Activated naive CD8-positive, alpha-beta T cell treated with anti-CD3 and anti-CD28 coated beads, Interleukin-2, amount 50 U/mL, for 24 hours (primary cell): Measurements from ENCODE around the gene SFN.

Experiments used
- ATAC-seq: fragments of 150-1000 bp; cut with Tn5 transposase; one replicate; pipeline ENCODE4 v1.10.0; 2021
- DNase-seq: peaks from one replicate; pipeline ENCODE4 v3.0.0; 2021
- H3K27ac Mint-ChIP-seq: one replicate; pipeline ENCODE4 v1.8.0; 2021; ENCODE audit warnings: mild to moderate bottlenecking, mixed read lengths
- H3K27me3 Mint-ChIP-seq: one replicate; pipeline ENCODE4 v1.8.0; 2021; ENCODE audit warnings: mixed read lengths
- H3K36me3 Mint-ChIP-seq: one replicate; pipeline ENCODE4 v1.8.0; 2021; ENCODE audit warnings: low read depth, mixed read lengths
- H3K4me1 Mint-ChIP-seq: one replicate; pipeline ENCODE4 v1.8.0; 2021; ENCODE audit warnings: mixed read lengths
- H3K4me3 Mint-ChIP-seq: one replicate; pipeline ENCODE4 v1.8.0; 2021; ENCODE audit warnings: mild to moderate bottlenecking, moderate library complexity, mixed read lengths
- H3K9me3 Mint-ChIP-seq: one replicate; pipeline ENCODE4 v1.8.0; 2021; ENCODE audit warnings: mixed read lengths

SFN gene

GRCh38 chr1:26862781-26863684 is at the start of gene SFN:
SFN (plus strand) TSS chr1:26863149; CDS start chr1:26863213, 64 bp downstream.
- DNase-seq, result peak; percentile 71
- Mint-ChIP-seq H3K27ac (peak within 1 kb of the TSS; percentile 49), H3K4me1 (peaks cover 28% of the 10 kb centered on the region), H3K4me3 (peak within 1 kb of the TSS; percentile 91), H3K27me3 (no peaks in the 10 kb centered on the region), H3K36me3 (peaks cover 1% of the 10 kb centered on the region), H3K9me3 (no peaks in the 10 kb centered on the region)
- ATAC-seq, result no peak

GRCh38 chr1:26814377-26814776 is 48.6 kb upstream of the SFN start:
- Mint-ChIP-seq H3K27ac (no peak overlapping the region), H3K27me3 (no peaks in the 10 kb centered on the region), H3K4me1 (peaks cover 21% of the 10 kb centered on the region), H3K9me3 (no peaks in the 10 kb centered on the region), H3K36me3 (no peaks in the 10 kb centered on the region), H3K4me3 (no peak overlapping the region)
- ATAC-seq, result no peak
- DNase-seq, result no peak

GRCh38 chr1:26814893-26815292 is 48.1 kb upstream of the SFN start:
- H3K36me3 Mint-ChIP-seq, result no peaks in the 10 kb centered on the region

GRCh38 chr1:26820784-26821269 is 42.1 kb upstream of the SFN start:
- peaks cover 24% of the 10 kb centered on the region for H3K4me1 Mint-ChIP-seq
- H3K27me3 Mint-ChIP-seq, result no peaks in the 10 kb centered on the region
- no peaks in the 10 kb centered on the region for H3K36me3 Mint-ChIP-seq
- no peak for DNase-seq
- ATAC-seq, result peak; percentile 89
- H3K27ac Mint-ChIP-seq, result peak overlapping the region; percentile 25
- no peak overlapping the region for H3K4me3 Mint-ChIP-seq
- H3K9me3 Mint-ChIP-seq, result no peaks in the 10 kb centered on the region

More at GRCh38 chr1:26814893-26815292, 48.1 kb upstream of the SFN start:
- Mint-ChIP-seq H3K4me3 (no peak overlapping the region), H3K4me1 (peaks cover 21% of the 10 kb centered on the region), H3K9me3 (no peaks in the 10 kb centered on the region), H3K27ac (no peak overlapping the region), H3K27me3 (no peaks in the 10 kb centered on the region)
- no peak for DNase-seq
- no peak for ATAC-seq

GRCh38 chr1:26822737-26823395 is 40.1 kb upstream of the SFN start:
- no peaks in the 10 kb centered on the region for H3K27me3 Mint-ChIP-seq
- H3K4me1 Mint-ChIP-seq, result peaks cover 35% of the 10 kb centered on the region
- H3K27ac Mint-ChIP-seq, result no peak overlapping the region
- peaks cover 2% of the 10 kb centered on the region for H3K36me3 Mint-ChIP-seq
- H3K9me3 Mint-ChIP-seq, result no peaks in the 10 kb centered on the region
- ATAC-seq (no peak), DNase-seq (no peak)
- H3K4me3 Mint-ChIP-seq, result no peak overlapping the region

GRCh38 chr1:26824731-26825130 is 38.2 kb upstream of the SFN start:
- Mint-ChIP-seq H3K4me3 (no peak overlapping the region), H3K27ac (no peak overlapping the region), H3K4me1 (peaks cover 54% of the 10 kb centered on the region), H3K36me3 (peaks cover 12% of the 10 kb centered on the region), H3K27me3 (no peaks in the 10 kb centered on the region), H3K9me3 (no peaks in the 10 kb centered on the region)
- DNase-seq, result no peak
- ATAC-seq, result no peak

- Mint-ChIP-seq H3K27ac (peak within 1 kb of the TSS; percentile 93), H3K36me3 (peaks cover 18% of the 10 kb centered on the region), H3K9me3 (no peaks in the 10 kb centered on the region), H3K4me1 (peaks cover 58% of the 10 kb centered on the region), H3K4me3 (peak within 1 kb of the TSS; percentile 98), H3K27me3 (no peaks in the 10 kb centered on the region)
- ATAC-seq (peak; percentile 81), DNase-seq (peak; percentile 81)
Measured at GRCh38 chr1:26826261-26827105, 36.5 kb upstream of the SFN start, which contains the start of gene ZDHHC18. ZDHHC18 (plus strand) TSS chr1:26826688; CDS start chr1:26826805, 117 bp downstream.

GRCh38 chr1:26827106-26827604 is 35.8 kb upstream of the SFN start:
- Mint-ChIP-seq H3K36me3 (peaks cover 21% of the 10 kb centered on the region), H3K4me1 (peaks cover 63% of the 10 kb centered on the region)
- DNase-seq, result no peak

GRCh38 chr1:26827663-26828062 is 35.3 kb upstream of the SFN start:
- H3K4me1 Mint-ChIP-seq, result peaks cover 68% of the 10 kb centered on the region
- H3K4me3 Mint-ChIP-seq, result peak overlapping the region; percentile 98
- H3K27ac Mint-ChIP-seq, result peak overlapping the region; percentile 93
- no peak for ATAC-seq
- H3K9me3 Mint-ChIP-seq, result no peaks in the 10 kb centered on the region
- no peak for DNase-seq
- H3K36me3 Mint-ChIP-seq, result peaks cover 24% of the 10 kb centered on the region
- no peaks in the 10 kb centered on the region for H3K27me3 Mint-ChIP-seq

More at GRCh38 chr1:26827106-26827604, 35.8 kb upstream of the SFN start:
- Mint-ChIP-seq H3K9me3 (no peaks in the 10 kb centered on the region), H3K27ac (peak overlapping the region; percentile 93), H3K4me3 (peak overlapping the region; percentile 98), H3K27me3 (no peaks in the 10 kb centered on the region)
- ATAC-seq, result no peak

GRCh38 chr1:26828411-26828991 is 34.4 kb upstream of the SFN start:
- Mint-ChIP-seq H3K4me3 (peak overlapping the region; percentile 98), H3K9me3 (no peaks in the 10 kb centered on the region), H3K27ac (peak overlapping the region; percentile 93), H3K36me3 (peaks cover 31% of the 10 kb centered on the region), H3K27me3 (no peaks in the 10 kb centered on the region), H3K4me1 (peaks cover 73% of the 10 kb centered on the region)
- DNase-seq, result peak; percentile 40
- peak; percentile 50 for ATAC-seq

- DNase-seq, result no peak
- H3K9me3 Mint-ChIP-seq, result no peaks in the 10 kb centered on the region
- H3K4me3 Mint-ChIP-seq, result peak overlapping the region; percentile 98
- H3K27ac Mint-ChIP-seq, result peak overlapping the region; percentile 93
- ATAC-seq, result no peak
- peaks cover 38% of the 10 kb centered on the region for H3K36me3 Mint-ChIP-seq
- H3K4me1 Mint-ChIP-seq, result peaks cover 81% of the 10 kb centered on the region
- no peaks in the 10 kb centered on the region for H3K27me3 Mint-ChIP-seq
Measured at GRCh38 chr1:26829184-26829911, 33.6 kb upstream of the SFN start.

- Mint-ChIP-seq H3K9me3 (no peaks in the 10 kb centered on the region), H3K4me3 (no peak overlapping the region), H3K4me1 (peaks cover 74% of the 10 kb centered on the region), H3K36me3 (peaks cover 49% of the 10 kb centered on the region), H3K27ac (peak overlapping the region; percentile 59), H3K27me3 (no peaks in the 10 kb centered on the region)
- DNase-seq, result no peak
- no peak for ATAC-seq
Measured at GRCh38 chr1:26831059-26831458, 31.9 kb upstream of the SFN start.

GRCh38 chr1:26831546-26832248 is 31.3 kb upstream of the SFN start:
- Mint-ChIP-seq H3K36me3 (peaks cover 53% of the 10 kb centered on the region), H3K9me3 (no peaks in the 10 kb centered on the region), H3K27ac (peak overlapping the region; percentile 93), H3K4me3 (no peak overlapping the region), H3K4me1 (peaks cover 71% of the 10 kb centered on the region), H3K27me3 (no peaks in the 10 kb centered on the region)
- no peak for ATAC-seq
- no peak for DNase-seq
